Natural killer cell (primary cell): ENCODE results near the gene TIPIN. TPM values are rescaled to one million over a fixed set of nuclear protein-coding genes. Genes with fewer than 3 reads are reported as not detected.
A peak's percentile ranks its signal among the peaks of the same experiment; 100 is the strongest.

ENCODE experiments used
- ATAC-seq, 3 donors: fragments of 150-1000 bp in 2 of 3; fragments of 200-7000 bp in 1 of 3; cut with Tn5 transposase; 1 replicate in 1 of 3; 2 replicates in 2 of 3; pipeline ENCODE4 v1.10.0; 2021; ENCODE audit warnings: mild to moderate bottlenecking in 2 of 3, moderate library complexity in 2 of 3
- DNase-seq, 2 donors: peaks; one replicate each; pipeline versions ENCODE4 v3.0.0 to v3.0.0-alpha.2; 2013 to 2021; ENCODE audit warnings: mixed read lengths in 1 of 2
- H3K27ac ChIP-seq: one replicate; pipeline ENCODE4 v1.5.1; 2013; ENCODE audit warnings: mild to moderate bottlenecking, low read length
- H3K27me3 ChIP-seq: one replicate; pipeline ENCODE4 v1.6.1; 2013; ENCODE audit warnings: low read length; ENCODE audit not compliant: control insufficient read depth, insufficient read depth
- H3K36me3 ChIP-seq: one replicate; pipeline ENCODE4 v1.6.1; 2013; ENCODE audit warnings: low read length; ENCODE audit not compliant: control insufficient read depth, insufficient read depth
- H3K4me1 ChIP-seq: one replicate; pipeline ENCODE4 v1.6.1; 2013; ENCODE audit warnings: low read length; ENCODE audit not compliant: control insufficient read depth, insufficient read depth
- H3K4me3 ChIP-seq: one replicate; pipeline ENCODE4 v1.5.1; 2013; ENCODE audit warnings: low read length
- H3K9me3 ChIP-seq: one replicate; pipeline ENCODE4 v1.6.1; 2013; ENCODE audit warnings: low read length; ENCODE audit not compliant: control insufficient read depth, insufficient read depth
- H3K27ac Mint-ChIP-seq, 2 donors: one replicate each; pipeline ENCODE4 v1.8.0; 2022; ENCODE audit warnings: mild to moderate bottlenecking in 2 of 2, mixed read lengths in 2 of 2, moderate library complexity in 1 of 2
- H3K27me3 Mint-ChIP-seq, 2 donors: one replicate each; pipeline ENCODE4 v1.8.0; 2022; ENCODE audit warnings: low read depth in 2 of 2, mixed read lengths in 2 of 2
- H3K36me3 Mint-ChIP-seq: one replicate; pipeline ENCODE4 v1.8.0; 2022; ENCODE audit warnings: mixed read lengths
- H3K4me1 Mint-ChIP-seq, 2 donors: one replicate each; pipeline ENCODE4 v1.8.0; 2022; ENCODE audit warnings: mixed read lengths in 2 of 2
- H3K4me3 Mint-ChIP-seq: one replicate; pipeline ENCODE4 v1.8.0; 2022; ENCODE audit warnings: mild to moderate bottlenecking, moderate library complexity, mixed read lengths
- H3K9me3 Mint-ChIP-seq, 2 donors: one replicate each; pipeline ENCODE4 v1.8.0; 2022; ENCODE audit warnings: mixed read lengths in 2 of 2
- whole genome bisulfite sequencing: methylation state at CpG from one replicate; pipeline ENCODE4 v1.1.7; 2013; ENCODE audit warnings: missing lambda C conversion rate; ENCODE audit not compliant: insufficient coverage; 5-methylcytosine and 5-hydroxymethylcytosine counted together
- intact Hi-C: fragments of 100-400 bp; cut with micrococcal nuclease; formaldehyde crosslinking; loops from one replicate; pipeline ENCODE4 v1.14.2; 2022
- total RNA-seq, 4 donors: library from RNA; stranded (reverse); fragments of 120-200 nt in 1 of 4; gene quantifications; one replicate each; pipeline versions ENCODE4 v1.2.3 to v1.2.4, GENCODE V29; 2013 to 2022
- TF ChIP-seq, protein P1 (sequence below): fragments of 200-600 bp; IDR thresholded peaks from one replicate; pipeline ENCODE4 v1.8.0; 2022; ENCODE audit warnings: antibody characterized with exemption

The TIPIN gene
- total RNA-seq, 3 donors from 2014 or later (not counting 1 experiment from before 2014, with no cell fraction given) = 2.6 to 5.5 (median 5.3) TPM

DNA sequence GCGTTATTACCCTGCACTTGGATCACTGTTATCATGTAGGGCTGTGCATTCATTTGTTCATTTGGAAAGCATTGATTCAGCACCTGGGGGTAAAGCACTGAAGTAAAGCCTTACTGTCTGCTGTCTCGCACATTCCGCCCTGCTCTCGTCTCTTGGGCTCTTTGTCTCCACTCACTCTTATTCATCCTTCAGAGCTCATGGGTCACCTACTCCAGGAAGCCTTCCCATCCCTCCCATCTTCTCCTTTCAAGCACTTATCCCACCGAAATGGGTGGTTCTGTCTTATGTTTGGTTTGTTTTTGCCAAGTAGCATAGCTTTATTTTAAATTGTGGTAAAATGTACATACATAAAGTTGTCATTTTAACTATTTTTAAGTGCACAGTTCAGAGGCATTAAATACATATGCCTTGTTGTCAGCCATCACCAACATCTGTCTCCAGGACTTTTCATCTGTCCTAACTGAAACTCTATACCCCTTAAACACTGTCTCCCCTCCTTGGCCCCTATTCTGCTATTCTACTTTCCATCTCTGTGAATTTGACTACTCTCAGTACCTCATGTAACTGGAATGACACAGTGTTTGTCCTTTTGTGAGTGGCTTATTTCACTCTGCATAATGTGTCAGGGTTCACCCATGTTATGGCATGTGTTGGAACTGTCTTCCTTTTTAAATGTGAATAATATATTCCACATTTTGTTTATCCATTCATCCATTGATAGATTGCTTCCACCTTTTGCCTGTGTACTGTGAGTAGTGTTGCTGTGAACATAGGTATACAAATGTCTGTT is 53.8 kb downstream of the TIPIN start:
- no peaks in the 10 kb centered on the region for H3K9me3 ChIP-seq
- peak overlapping the region in 1 of 2 donors; percentile 38 for H3K27ac Mint-ChIP-seq
- DNase-seq (no peak), ATAC-seq (no peak)
- WGBS = 90% methylated on average over 4 of the region's 5 CpGs
- no peaks in the 10 kb centered on the region for H3K27me3 ChIP-seq
- H3K27ac ChIP-seq = no peak overlapping the region
- H3K27me3 Mint-ChIP-seq = no peaks in the 10 kb centered on the region
- no peak overlapping the region for H3K4me3 ChIP-seq
- TF ChIP-seq, protein P1, sequence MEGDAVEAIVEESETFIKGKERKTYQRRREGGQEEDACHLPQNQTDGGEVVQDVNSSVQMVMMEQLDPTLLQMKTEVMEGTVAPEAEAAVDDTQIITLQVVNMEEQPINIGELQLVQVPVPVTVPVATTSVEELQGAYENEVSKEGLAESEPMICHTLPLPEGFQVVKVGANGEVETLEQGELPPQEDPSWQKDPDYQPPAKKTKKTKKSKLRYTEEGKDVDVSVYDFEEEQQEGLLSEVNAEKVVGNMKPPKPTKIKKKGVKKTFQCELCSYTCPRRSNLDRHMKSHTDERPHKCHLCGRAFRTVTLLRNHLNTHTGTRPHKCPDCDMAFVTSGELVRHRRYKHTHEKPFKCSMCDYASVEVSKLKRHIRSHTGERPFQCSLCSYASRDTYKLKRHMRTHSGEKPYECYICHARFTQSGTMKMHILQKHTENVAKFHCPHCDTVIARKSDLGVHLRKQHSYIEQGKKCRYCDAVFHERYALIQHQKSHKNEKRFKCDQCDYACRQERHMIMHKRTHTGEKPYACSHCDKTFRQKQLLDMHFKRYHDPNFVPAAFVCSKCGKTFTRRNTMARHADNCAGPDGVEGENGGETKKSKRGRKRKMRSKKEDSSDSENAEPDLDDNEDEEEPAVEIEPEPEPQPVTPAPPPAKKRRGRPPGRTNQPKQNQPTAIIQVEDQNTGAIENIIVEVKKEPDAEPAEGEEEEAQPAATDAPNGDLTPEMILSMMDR = no peak
- no peaks in the 10 kb centered on the region for H3K4me1 ChIP-seq
- no peaks in the 10 kb centered on the region for H3K9me3 Mint-ChIP-seq
- no peak overlapping the region for H3K4me3 Mint-ChIP-seq
- intact Hi-C loops = no loop called here
- peaks cover 22% of the 10 kb centered on the region for H3K36me3 ChIP-seq
- peaks cover 0 to 22% of the 10 kb centered on the region in 2 donors for H3K4me1 Mint-ChIP-seq
- H3K36me3 Mint-ChIP-seq = no peaks in the 10 kb centered on the region

DNA sequence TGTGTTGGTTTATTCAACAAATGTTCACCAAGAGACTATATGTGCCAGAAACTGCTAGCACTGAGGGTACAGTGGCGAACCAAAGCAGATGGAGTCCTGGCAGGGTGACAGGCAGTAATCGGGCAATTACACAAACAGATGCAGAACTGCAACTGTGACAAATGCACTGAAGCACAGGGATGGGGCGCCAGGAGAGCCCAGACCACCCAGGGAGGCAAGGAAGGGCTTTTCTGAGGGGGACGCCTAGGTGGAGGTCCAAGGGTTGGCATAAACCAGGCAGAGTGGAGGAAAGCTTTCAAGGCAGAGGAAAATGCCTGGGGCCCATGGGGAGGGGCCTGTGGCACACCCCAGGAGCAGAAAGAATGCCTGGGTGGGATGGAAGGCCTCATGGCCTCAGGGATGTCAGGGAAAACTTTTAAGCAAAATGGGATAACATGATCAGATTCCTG is 57.7 kb downstream of the TIPIN start:
- H3K36me3 ChIP-seq = peaks cover 19% of the 10 kb centered on the region
- TF ChIP-seq, protein P1 = no peak
- ATAC-seq (no peak), DNase-seq (no peak)
- peaks cover 7% of the 10 kb centered on the region for H3K4me1 ChIP-seq
- H3K9me3 ChIP-seq = no peaks in the 10 kb centered on the region
- H3K27ac ChIP-seq = no peak overlapping the region
- peaks cover 10 to 37% of the 10 kb centered on the region in 2 donors for H3K4me1 Mint-ChIP-seq
- H3K4me3 ChIP-seq = no peak overlapping the region
- no peaks in the 10 kb centered on the region for H3K27me3 Mint-ChIP-seq
- H3K27me3 ChIP-seq = no peaks in the 10 kb centered on the region
- intact Hi-C loops = no loop called here
- no peaks in the 10 kb centered on the region for H3K36me3 Mint-ChIP-seq
- H3K4me3 Mint-ChIP-seq = no peak overlapping the region
- 98% methylated on average over 4 of the region's 4 CpGs for WGBS
- H3K9me3 Mint-ChIP-seq = no peaks in the 10 kb centered on the region
- H3K27ac Mint-ChIP-seq = no peak overlapping the region

DNA sequence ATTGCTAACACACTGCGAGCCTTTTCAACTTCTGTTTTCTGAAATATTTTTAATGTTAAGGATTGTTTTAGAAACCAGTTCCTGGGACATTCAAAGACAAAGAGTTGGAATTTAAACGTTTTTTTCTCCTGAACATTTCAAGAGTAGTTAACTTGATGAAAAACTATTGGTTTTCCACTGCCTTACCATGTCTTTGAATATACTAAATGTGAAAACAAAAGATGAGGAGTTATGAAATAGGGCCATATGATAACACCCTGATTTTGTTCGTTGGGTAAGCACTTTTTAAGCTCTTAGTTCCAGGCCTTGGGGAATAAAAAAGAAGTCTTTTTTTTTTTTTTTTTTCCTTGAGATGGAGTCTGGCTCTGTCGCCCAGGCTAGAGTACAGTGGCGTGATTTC is 60.3 kb downstream of the TIPIN start:
- Histone ChIP-seq H3K4me1 (peaks cover 19% of the 10 kb centered on the region), H3K4me3 (no peak overlapping the region), H3K27me3 (no peaks in the 10 kb centered on the region), H3K36me3 (peaks cover 14% of the 10 kb centered on the region), H3K27ac (no peak overlapping the region), H3K9me3 (no peaks in the 10 kb centered on the region)
- Mint-ChIP-seq H3K9me3 (no peaks in the 10 kb centered on the region), H3K36me3 (no peaks in the 10 kb centered on the region), H3K4me1 (peaks cover 22 to 32% of the 10 kb centered on the region in 2 donors), H3K27ac (no peak overlapping the region), H3K27me3 (no peaks in the 10 kb centered on the region), H3K4me3 (no peak overlapping the region)
- intact Hi-C loops = no loop called here
- DNase-seq = no peak
- WGBS = 100% methylated on average over 5 of the region's 5 CpGs
- no peak for ATAC-seq
- TF ChIP-seq, protein P1 = no peak

DNA sequence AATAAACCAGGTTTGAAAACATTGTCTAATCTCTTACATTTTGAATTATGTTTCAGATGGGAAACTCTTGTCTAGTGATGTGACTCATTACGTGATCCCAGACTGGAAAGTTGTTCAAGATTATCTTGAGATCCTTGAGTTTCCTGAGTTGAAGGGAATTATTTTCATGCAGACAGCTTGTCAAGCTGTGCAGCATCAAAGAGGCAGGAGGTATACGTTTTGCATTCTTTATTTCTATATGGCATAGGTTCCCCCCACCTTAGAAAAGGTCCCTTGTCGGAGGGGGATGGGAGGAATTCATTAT is 61.6 kb downstream of the TIPIN start:
- Histone ChIP-seq H3K36me3 (peaks cover 12% of the 10 kb centered on the region), H3K4me3 (no peak overlapping the region), H3K9me3 (no peaks in the 10 kb centered on the region), H3K4me1 (peaks cover 25% of the 10 kb centered on the region), H3K27me3 (no peaks in the 10 kb centered on the region), H3K27ac (peak overlapping the region; percentile 72)
- H3K4me3 Mint-ChIP-seq = peak overlapping the region; percentile 81
- H3K9me3 Mint-ChIP-seq = no peaks in the 10 kb centered on the region
- ATAC-seq (no peak), DNase-seq (peak in 1 of 2 donors; percentile 7)
- TF ChIP-seq, protein P1 = no peak
- H3K36me3 Mint-ChIP-seq = no peaks in the 10 kb centered on the region
- H3K4me1 Mint-ChIP-seq = peaks cover 28 to 31% of the 10 kb centered on the region in 2 donors
- WGBS = 72% methylated on average over 2 of the region's 3 CpGs
- no peaks in the 10 kb centered on the region for H3K27me3 Mint-ChIP-seq
- H3K27ac Mint-ChIP-seq = peak overlapping the region; percentile 85 to 88
- intact Hi-C loops = no loop called here
